GM19239 (cell line): ENCODE data around the gene CHAF1B.
A peak's percentile ranks its signal among the peaks of the same experiment; 100 is the strongest.
"Not testable (repeated sequence)": the region's sequence is repeated elsewhere in the genome, so short reads cannot be mapped to it uniquely, and the experiment has no call there.

Source experiments
- DNase-seq: peaks from one replicate; pipeline ENCODE4 v3.0.0; 2011; ENCODE audit warnings: low spot score; ENCODE audit not compliant: insufficient read length
- FAIRE-seq: peaks from 2 replicates; lab custom pipeline; 2011; peaks lifted over from hg19 to GRCh38; lab: Jason Lieb, UNC

The CHAF1B gene

DNA sequence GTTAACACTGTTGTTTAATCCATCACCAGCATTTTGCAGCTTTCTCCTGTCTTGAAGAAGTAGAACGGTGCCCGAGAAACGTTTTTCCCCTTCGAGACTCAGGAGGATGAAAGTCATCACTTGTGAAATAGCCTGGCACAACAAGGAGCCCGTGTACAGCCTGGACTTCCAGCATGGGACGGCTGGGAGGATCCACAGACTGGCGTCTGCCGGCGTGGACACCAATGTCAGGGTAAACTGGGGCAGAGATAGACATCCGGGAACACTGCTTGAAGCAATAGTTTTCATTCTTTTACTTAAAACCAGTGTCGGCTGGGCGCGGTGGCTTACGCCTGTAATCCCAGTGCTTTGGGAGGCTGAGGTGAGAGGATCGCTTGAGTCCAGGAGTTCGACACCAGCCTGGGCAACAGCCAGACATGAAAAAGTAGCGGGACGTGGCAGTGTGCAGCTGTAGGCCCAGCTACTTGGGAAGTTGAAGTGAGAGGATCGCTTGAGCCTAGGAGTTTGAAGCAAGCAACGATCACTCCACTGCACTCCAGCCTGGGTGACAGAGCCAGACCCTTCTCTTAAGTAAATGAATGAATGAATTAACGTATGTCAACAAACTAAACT, 945 bp downstream of the CHAF1B start:
- FAIRE-seq: no peak
- no peak for DNase-seq

GRCh38 chr21:36388096-36388495, 2.9 kb downstream of the CHAF1B start:
- no peak for FAIRE-seq
- no peak for DNase-seq

DNA sequence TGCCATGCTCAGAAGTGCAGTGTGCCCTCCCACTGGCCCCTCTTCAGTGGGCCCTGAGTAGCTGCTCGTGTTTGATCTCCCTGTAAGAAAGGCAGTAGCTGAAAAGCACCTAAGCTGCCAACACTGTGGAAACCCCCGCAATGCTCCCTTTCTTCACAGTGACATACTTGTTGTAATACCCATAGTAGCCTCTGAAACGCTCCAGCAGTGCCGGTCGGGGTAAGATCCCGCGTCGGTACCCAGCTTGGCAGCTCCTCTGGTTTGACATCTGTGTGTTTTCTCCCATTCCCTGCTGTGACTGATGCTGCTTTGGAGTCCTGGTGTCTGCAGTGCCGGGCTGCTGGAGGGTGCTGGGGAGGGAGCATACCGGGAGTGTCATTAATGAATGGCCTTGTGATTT, 3.6 kb downstream of the CHAF1B start:
- FAIRE-seq: no peak
- no peak for DNase-seq

GRCh38 chr21:36391649-36392048, 6.5 kb downstream of the CHAF1B start:
- DNase-seq, FAIRE-seq: not testable (repeated sequence)

DNA sequence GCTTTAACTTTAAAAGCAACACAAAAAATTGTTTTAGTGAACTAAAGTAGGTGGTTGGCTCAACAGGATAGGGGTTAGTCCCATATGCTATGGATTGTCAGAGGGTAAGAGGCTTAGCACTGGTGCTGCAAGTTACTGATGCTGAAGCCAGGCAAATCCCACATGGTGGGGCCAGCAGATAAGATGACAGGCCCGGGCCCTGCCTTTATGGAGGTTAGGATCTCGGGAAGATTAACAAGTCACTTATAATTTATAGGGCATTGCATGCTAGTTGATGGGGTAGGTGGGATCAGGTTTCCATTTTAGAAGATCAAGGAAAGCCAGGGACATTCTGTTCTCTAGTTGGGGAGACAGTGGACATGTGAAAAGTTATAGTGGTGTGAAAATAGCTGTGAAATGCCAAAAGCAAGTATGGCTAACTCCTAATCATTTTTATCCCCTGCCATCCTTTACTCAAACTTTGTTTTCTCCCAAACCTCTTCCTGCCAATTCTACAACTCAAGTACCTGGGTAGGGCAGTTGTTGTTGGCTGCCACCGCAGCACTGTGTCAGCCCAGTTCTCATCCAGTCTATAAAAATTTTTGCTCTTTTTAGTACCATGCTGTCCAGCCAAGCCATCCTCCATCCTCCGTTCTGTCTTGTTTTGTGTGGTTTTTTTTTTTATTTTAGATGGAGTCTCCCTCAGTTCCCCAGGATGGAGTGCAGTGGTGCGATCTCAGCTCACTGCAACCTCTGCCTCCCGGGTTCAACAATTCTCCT, 10.3 kb downstream of the CHAF1B start:
- DNase-seq: no peak
- no peak for FAIRE-seq

DNA sequence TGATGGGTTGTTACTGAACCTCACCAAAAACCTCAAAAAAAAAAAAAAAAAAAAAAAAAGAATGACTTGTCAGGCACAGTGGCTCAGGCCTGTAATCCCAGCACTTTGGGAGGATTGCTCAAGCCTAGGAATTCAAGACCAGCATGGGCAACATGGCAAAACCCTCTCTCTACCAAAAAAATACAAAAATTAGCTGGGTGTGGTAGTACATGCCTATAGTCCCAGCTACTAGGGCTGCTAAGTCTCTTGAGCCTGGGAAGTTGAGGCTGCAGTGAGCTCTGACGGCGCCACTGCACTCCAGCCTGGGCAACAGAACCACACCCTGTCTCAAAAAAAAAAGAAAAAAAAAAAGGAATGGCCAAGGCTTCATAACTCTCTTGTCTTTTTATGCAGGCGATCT, 11.1 kb downstream of the CHAF1B start:
- no peak for FAIRE-seq
- no peak for DNase-seq

DNA sequence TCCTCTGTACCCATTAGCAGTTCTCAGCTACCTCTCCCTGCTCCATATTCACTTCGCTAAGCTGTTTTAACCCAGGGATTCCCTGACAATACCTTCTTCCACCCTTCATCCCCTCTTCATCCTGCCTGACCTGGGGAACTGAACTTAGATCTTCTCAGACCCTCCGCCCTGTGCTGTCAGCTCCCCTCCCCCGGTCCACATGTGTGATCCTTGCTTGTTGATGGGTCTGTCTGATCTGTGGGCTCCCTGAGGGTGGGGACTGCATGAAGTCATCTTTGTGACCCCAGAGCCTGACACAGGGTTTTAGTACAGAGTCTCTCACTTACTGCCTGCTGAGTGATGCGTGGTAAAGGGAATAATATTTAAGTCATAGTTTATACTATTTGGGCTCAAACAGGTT, 11.8 kb downstream of the CHAF1B start:
- no peak for DNase-seq
- no peak for FAIRE-seq

DNA sequence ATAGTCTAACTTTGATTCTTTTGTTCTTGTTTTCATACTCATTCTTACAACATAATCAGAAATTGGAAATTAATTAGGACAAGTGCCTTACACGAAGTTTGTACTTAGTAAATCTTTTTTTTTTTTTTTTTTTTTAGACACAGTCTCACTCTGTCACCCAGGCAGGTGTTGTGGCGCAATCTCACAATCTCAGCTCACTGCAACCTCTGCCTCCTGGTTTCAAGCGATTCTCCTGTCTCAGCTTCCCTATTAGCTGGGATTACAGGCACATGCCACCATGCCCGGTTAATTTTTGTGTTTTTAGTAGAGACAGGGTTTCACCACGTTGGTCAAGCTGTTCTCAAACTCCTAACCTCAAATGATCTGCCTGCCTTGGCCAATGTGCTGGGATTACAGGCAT, 12.4 kb downstream of the CHAF1B start:
- FAIRE-seq: no peak
- no peak for DNase-seq

DNA sequence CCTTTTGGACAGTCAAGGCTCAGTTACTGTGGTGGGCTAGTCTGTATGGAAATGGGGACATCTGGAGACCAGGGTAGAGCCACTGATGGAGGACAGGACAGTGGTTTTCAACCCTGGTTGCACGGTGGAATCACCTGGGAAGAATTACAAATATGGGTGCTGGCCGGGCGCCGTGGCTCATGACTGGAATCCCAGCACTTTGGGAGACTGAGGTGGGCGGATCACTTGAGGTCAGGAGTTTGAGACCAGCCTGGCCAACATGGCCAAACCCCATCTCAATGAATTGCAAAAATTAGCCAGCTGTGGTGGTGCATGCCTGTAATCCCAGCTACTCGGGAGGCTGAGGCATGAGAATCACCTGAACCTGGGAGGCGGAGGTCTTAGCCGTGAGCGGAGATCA, 14.5 kb downstream of the CHAF1B start:
- not testable (repeated sequence) for DNase-seq, FAIRE-seq

- DNase-seq (no peak), FAIRE-seq (no peak)
These were observed 15.5 kb downstream of the CHAF1B start for GRCh38 chr21:36400719-36401118.

GRCh38 chr21:36402339-36402738, 17.1 kb downstream of the CHAF1B start:
- FAIRE-seq: no peak
- no peak for DNase-seq

DNA sequence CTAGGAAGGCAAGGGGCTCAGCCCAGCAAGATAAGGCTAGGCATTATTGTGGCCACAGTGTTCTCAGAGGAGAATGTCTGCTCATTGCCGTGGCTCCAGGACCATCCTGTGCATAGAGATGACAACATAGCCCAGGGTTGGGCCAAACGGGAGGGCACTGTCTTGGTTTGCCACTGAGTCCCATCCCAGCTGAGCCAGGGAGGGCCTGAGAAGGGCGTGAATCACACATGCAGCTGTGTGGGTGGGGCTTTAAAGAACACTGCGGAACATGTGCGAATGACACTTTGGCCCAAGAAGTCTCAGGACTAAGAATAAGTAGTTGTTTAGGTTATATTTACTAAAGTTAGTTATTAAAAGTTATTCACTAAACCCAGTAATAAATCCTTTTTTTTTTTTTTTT, 18.5 kb downstream of the CHAF1B start:
- DNase-seq (no peak), FAIRE-seq (no peak)

DNA sequence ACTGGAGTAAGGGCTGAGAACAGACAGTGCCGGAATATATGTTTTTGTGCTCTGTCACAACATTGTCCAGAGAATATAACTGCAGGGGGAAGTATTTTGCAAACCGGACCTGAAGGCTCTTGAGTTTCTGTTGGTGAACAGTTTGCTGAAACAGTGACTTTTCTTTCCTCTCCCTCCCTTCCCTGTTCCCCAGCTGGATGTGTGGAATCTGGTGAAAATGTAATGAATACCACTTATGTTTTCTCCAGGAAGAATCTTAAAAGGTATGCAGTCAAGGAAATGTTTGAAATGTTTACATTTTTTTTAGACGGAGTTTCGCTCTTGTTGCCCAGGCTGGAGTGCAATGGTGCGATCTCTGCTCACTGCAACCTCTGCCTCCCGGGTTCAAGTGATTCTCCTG, 23.4 kb downstream of the CHAF1B start:
- DNase-seq (no peak), FAIRE-seq (no peak)

GRCh38 chr21:36411301-36411700, 26.1 kb downstream of the CHAF1B start:
- DNase-seq: no peak
- no peak for FAIRE-seq

GRCh38 chr21:36412916-36413315, 27.7 kb downstream of the CHAF1B start:
- no peak for DNase-seq
- FAIRE-seq: no peak

GRCh38 chr21:36415375-36415774, 30.2 kb downstream of the CHAF1B start:
- no peak for DNase-seq
- FAIRE-seq: no peak

DNA sequence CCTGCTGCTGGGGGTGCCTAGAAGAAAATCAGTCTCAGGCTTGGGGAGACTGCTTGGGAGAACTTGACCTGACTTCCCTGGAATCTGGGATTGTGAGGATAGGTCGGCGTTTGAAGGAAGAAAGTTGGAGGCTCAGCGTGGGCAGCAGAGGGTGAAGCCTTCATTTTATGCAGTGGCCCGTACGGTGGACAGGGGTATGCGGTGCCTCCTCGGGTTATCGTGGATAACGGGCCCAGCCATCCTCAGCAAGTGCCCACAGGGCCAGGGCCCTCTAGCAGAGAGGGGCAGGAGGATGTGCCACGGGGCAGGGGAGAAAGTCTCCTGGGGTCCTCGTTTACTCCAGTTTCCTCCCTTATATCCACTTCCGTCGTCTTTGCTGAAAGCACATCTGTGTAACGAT, 34.0 kb downstream of the CHAF1B start:
- DNase-seq (no peak), FAIRE-seq (no peak)

GRCh38 chr21:36419996-36420395, 34.8 kb downstream of the CHAF1B start:
- FAIRE-seq: peak; percentile 64
- peak; percentile 76 for DNase-seq

DNA sequence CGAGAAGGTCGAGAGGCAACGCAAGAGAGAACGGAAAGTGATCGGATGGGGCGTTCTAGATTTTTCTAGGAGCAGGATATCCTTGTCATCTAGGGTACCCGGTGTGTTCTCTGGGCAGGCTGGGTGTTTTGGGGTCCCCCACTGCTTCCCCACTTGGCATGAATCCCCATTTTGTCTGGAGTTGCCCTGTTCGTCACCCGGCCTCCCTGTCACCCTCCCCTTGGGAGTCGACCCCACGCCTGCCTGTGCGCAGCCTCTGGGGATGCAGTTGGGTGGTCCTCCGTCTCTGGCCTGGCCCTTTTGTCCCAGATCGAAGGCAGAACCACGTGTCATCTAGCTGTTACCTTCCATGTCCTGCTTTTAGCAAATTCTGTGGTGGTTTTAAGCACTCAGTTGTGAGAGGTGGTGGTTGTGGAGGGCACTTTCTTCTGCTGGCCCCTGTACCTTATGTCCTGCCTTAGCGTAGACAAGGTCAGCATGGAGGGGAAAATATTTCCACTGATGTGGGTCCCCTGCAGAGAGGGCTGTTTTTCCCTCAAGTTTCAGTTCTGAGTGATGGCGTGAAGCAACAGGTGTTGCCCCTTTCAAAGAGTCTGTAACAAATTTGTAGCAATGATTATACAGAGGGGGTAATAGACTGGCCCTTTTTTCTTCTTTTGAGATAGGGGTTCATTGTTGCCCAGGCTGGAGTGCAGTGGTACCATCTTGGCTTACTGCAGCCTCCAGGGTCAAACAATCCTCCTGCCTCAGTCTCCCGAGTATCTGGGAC, 35.6 kb downstream of the CHAF1B start:
- DNase-seq (no peak), FAIRE-seq (no peak)

- no peak for FAIRE-seq
These were observed 37.3 kb downstream of the CHAF1B start for GRCh38 chr21:36422279-36423098.

More at GRCh38 chr21:36422279-36423098, 37.3 kb downstream of the CHAF1B start:
- DNase-seq: peak; percentile 46
